ENCODE results near the gene LTO1. TPM values are rescaled to one million over a fixed set of nuclear protein-coding genes. Genes with fewer than 3 reads are reported as not detected.
"Not testable (repeated sequence)": the region's sequence is repeated elsewhere in the genome, so short reads cannot be mapped to it uniquely, and the experiment has no call there.

LTO1 gene
- total RNA-seq, 1 donor from 2014 or later, result 26.6 TPM

- no peak for TF ChIP-seq CTCF (conservative IDR thresholded peaks at IDR 0.05)
- H3K27ac Mint-ChIP-seq (ENCODE audit: unreplicated experiment), result no peak overlapping the region
- peaks cover 13% of the 10 kb centered on the region for H3K4me1 Mint-ChIP-seq
- no peak for DNase-seq (ENCODE audit: low read depth, low spot score)
- no peaks in the 10 kb centered on the region for H3K36me3 Mint-ChIP-seq (ENCODE audit: low read depth)
- no peaks in the 10 kb centered on the region for H3K9me3 Mint-ChIP-seq
- H3K4me3 Mint-ChIP-seq, result no peak overlapping the region
- H3K27me3 Mint-ChIP-seq (ENCODE audit: low read depth), result peaks cover 86% of the 10 kb centered on the region
These were observed 23.2 kb upstream of the LTO1 start for GRCh38 chr11:69698362-69698761.

GRCh38 chr11:69697861-69698260, 22.7 kb upstream of the LTO1 start:
- no peak for DNase-seq (ENCODE audit: low read depth, low spot score)
- H3K4me1 Mint-ChIP-seq, result peaks cover 13% of the 10 kb centered on the region
- peaks cover 81% of the 10 kb centered on the region for H3K27me3 Mint-ChIP-seq (ENCODE audit: low read depth)
- H3K27ac Mint-ChIP-seq (ENCODE audit: unreplicated experiment), result no peak overlapping the region
- TF ChIP-seq CTCF (conservative IDR thresholded peaks at IDR 0.05), result no peak
- H3K36me3 Mint-ChIP-seq (ENCODE audit: low read depth), result no peaks in the 10 kb centered on the region
- H3K4me3 Mint-ChIP-seq, result no peak overlapping the region
- H3K9me3 Mint-ChIP-seq, result no peaks in the 10 kb centered on the region

- Mint-ChIP-seq H3K27me3 (ENCODE audit: low read depth) (peaks cover 79% of the 10 kb centered on the region), H3K4me1 (peaks cover 9% of the 10 kb centered on the region), H3K36me3 (ENCODE audit: low read depth) (no peaks in the 10 kb centered on the region), H3K27ac (ENCODE audit: unreplicated experiment) (no peak overlapping the region), H3K4me3 (no peak overlapping the region), H3K9me3 (peaks cover 2% of the 10 kb centered on the region)
- no peak for TF ChIP-seq CTCF (conservative IDR thresholded peaks at IDR 0.05)
- DNase-seq (ENCODE audit: low read depth, low spot score), result no peak
These were observed 22.3 kb upstream of the LTO1 start for GRCh38 chr11:69697469-69697843.

- no peak for TF ChIP-seq CTCF (conservative IDR thresholded peaks at IDR 0.05)
- Mint-ChIP-seq H3K4me1 (peaks cover 8% of the 10 kb centered on the region), H3K27ac (ENCODE audit: unreplicated experiment) (no peak overlapping the region), H3K36me3 (ENCODE audit: low read depth) (no peaks in the 10 kb centered on the region), H3K4me3 (no peak overlapping the region), H3K9me3 (peaks cover 2% of the 10 kb centered on the region), H3K27me3 (ENCODE audit: low read depth) (peaks cover 78% of the 10 kb centered on the region)
- no peak for DNase-seq (ENCODE audit: low read depth, low spot score)
These were observed 21.8 kb upstream of the LTO1 start for GRCh38 chr11:69696749-69697468.

- not testable (repeated sequence) for H3K4me1 Mint-ChIP-seq; H3K36me3 Mint-ChIP-seq (ENCODE audit: low read depth); H3K9me3 Mint-ChIP-seq; DNase-seq (ENCODE audit: low read depth, low spot score); H3K4me3 Mint-ChIP-seq; H3K27ac Mint-ChIP-seq (ENCODE audit: unreplicated experiment)
- peaks cover 73% of the 10 kb centered on the region for H3K27me3 Mint-ChIP-seq (ENCODE audit: low read depth)
These were observed 20.8 kb upstream of the LTO1 start for GRCh38 chr11:69695995-69696394.

- peaks cover 72% of the 10 kb centered on the region for H3K27me3 Mint-ChIP-seq (ENCODE audit: low read depth)
- H3K4me3 Mint-ChIP-seq, result no peak overlapping the region
- peaks cover 2% of the 10 kb centered on the region for H3K9me3 Mint-ChIP-seq
- H3K27ac Mint-ChIP-seq (ENCODE audit: unreplicated experiment), result no peak overlapping the region
- peaks cover 4% of the 10 kb centered on the region for H3K4me1 Mint-ChIP-seq
- TF ChIP-seq CTCF (conservative IDR thresholded peaks at IDR 0.05), result no peak
- no peak for DNase-seq (ENCODE audit: low read depth, low spot score)
- no peaks in the 10 kb centered on the region for H3K36me3 Mint-ChIP-seq (ENCODE audit: low read depth)
These were observed 20.4 kb upstream of the LTO1 start for GRCh38 chr11:69695581-69695980.
